Fibroblast of the aortic adventitia (primary cell): ENCODE results near the gene MARCHF11. TPM values are rescaled to one million over a fixed set of nuclear protein-coding genes. Genes with fewer than 3 reads are reported as not detected.

ENCODE experiments used
- DNase-seq: peaks from one replicate; pipeline ENCODE4 v3.0.0-alpha.2; 2010; ENCODE audit warnings: low read depth
- H3K4me3 ChIP-seq: 2 replicates; pipeline ENCODE4 v1.5.1; 2011; ENCODE audit warnings: low read depth, mild to moderate bottlenecking, control low read depth, low read length, moderate library complexity
- small RNA-seq: library from RNA; depleted of rRNA; stranded (forward); fragments of <200 nt; gene quantifications from one replicate; pipeline ENCODE3, GENCODE V24; 2012
- total RNA-seq: library from RNA; depleted of rRNA; stranded (reverse); fragments of >200 nt; gene quantifications from 2 replicates; pipeline ENCODE4 v1.2.3, GENCODE V29; 2012; ENCODE audit warnings: low replicate concordance
- TF ChIP-seq, protein P1 (sequence below): IDR thresholded peaks from 2 replicates; pipeline ENCODE4 v1.5.1; 2011; ENCODE audit warnings: mild to moderate bottlenecking, low read length, control low read depth, inconsistent platforms; ENCODE audit not compliant: insufficient read depth

The MARCHF11 gene
- total RNA-seq, 1 donor, result not detected

DNA sequence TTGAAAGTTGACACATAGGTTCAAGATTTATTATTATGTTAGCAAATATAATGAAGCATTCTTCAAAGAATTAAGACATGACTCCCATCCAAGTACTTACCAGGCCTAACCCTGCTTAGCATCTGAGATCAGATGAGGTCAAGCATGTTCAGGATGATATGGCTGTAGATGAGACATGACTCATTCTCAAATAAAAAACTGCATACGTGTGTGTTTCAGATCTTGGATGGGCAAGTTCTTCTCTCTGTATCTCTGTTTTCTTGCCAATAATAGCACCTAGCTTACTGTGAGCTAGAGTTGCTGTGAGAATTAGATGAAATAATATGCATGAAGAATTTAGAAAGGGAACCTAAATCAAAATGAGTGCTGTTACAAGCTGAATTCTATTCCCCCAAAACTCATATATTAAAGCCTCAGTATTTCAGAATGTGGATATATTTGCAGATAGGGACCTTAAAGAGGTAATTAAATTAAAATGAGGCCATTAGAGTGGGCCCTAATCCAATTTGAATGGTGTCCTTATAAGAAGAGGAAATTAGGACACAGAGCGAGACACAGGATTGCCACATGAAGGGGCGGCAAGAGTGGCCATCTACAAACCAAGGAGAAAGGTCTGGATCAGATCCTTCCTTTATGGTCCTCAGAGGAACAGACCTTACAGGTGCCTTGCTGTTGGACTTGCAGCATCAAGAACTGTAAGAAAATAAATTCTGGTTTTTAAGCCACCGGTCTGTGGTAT, 146.2 kb downstream of the MARCHF11 start:
- TF ChIP-seq, protein P1, sequence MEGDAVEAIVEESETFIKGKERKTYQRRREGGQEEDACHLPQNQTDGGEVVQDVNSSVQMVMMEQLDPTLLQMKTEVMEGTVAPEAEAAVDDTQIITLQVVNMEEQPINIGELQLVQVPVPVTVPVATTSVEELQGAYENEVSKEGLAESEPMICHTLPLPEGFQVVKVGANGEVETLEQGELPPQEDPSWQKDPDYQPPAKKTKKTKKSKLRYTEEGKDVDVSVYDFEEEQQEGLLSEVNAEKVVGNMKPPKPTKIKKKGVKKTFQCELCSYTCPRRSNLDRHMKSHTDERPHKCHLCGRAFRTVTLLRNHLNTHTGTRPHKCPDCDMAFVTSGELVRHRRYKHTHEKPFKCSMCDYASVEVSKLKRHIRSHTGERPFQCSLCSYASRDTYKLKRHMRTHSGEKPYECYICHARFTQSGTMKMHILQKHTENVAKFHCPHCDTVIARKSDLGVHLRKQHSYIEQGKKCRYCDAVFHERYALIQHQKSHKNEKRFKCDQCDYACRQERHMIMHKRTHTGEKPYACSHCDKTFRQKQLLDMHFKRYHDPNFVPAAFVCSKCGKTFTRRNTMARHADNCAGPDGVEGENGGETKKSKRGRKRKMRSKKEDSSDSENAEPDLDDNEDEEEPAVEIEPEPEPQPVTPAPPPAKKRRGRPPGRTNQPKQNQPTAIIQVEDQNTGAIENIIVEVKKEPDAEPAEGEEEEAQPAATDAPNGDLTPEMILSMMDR, result no peak
- DNase-seq, result no peak
- H3K4me3 ChIP-seq, result no peak overlapping the region

DNA sequence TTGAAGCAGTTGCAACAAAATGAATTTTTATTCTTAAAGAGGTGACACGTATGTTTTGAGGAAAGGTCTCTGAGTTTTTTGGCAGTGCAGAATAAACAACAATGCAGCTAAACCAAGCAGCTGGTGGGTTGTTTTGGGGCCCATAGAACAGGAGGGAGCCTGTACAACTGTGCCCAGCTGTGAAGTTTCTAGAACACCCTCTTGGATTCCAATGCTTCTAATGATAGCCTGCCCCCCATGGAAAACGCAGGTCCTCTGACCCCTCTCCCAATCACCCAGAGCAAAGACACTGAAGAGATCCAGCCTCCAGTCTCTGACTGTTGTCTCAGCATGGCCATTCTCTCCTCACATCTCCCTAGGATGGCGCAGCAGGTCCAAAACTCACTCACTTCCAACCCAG, 150.9 kb downstream of the MARCHF11 start:
- DNase-seq, result no peak

DNA sequence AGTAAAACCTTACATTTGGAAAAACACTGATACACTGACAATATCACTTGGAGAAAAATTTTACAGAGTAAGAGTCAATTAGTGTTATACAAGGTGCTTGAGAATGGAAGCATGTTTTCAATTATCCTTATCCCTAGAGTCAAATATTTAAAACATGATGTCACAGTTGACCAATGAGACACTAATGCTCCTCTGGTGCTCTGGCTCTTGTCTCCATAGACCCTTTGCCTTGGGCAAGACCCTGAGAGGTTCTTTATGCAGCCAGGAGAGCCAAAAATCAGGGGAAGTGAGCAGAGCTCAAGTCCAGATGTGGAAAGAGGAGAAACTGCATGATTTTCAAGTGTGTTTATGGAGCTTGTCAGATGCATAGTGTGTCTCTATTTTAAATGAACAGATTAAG, 153.9 kb downstream of the MARCHF11 start:
- no peak overlapping the region for H3K4me3 ChIP-seq
- TF ChIP-seq, protein P1, result no peak
- peak; percentile 1 for DNase-seq

More for the DNA sequence above, 150.9 kb downstream of the MARCHF11 start:
- no peak overlapping the region for H3K4me3 ChIP-seq
- TF ChIP-seq, protein P1, result no peak

DNA sequence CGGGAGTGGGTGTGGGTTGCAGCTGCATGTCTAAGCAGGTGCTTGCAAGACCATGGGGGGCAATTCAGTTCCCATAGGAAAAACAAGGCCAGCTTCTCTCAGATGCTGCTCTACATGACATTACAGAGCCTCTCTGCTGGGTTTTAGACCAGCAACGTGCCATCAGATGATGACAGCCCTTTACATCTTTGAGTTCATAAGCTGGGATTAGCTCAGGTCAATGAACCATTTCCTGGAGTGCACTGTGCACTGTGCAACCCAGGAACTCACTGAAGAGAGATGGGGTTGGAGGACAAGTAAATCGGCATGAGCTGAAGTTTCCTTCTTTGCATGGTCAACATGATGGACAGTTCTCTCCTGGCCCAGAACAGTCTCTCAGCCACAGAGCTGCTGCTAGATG, 160.6 kb downstream of the MARCHF11 start:
- TF ChIP-seq, protein P1, result no peak
- H3K4me3 ChIP-seq, result no peak overlapping the region
- no peak for DNase-seq

DNA sequence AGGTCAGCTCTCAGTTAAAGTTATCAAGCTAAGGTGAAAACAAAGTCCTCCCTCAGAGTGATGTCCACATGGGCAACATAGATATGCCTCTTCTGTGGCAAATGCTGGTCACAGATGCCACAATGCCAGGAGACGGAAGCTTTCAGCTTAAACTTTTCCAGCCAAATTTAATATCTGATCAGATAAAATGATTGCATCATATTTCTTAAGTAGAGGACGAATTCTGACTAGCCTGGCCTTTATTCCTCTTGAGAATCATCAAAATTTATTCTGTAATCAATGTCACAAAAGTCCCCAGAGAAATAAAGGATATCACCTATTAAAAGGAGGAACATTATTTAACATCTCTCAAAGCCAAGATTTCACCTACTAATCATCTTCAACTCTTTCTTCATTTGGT, 161.9 kb downstream of the MARCHF11 start:
- TF ChIP-seq, protein P1, result no peak
- no peak for DNase-seq
- H3K4me3 ChIP-seq, result no peak overlapping the region

Small RNA genes within 50 kb of the gene (small RNA-seq; reads per million reads assigned to genes)
- not detected for gene RNA5SP178
